ENCODE results near the gene IQSEC3. TPM values are rescaled to one million over a fixed set of nuclear protein-coding genes. Genes with fewer than 3 reads are reported as not detected.

The IQSEC3 gene
- total RNA-seq, 1 experiment from 2014 or later, result not detected

DNA sequence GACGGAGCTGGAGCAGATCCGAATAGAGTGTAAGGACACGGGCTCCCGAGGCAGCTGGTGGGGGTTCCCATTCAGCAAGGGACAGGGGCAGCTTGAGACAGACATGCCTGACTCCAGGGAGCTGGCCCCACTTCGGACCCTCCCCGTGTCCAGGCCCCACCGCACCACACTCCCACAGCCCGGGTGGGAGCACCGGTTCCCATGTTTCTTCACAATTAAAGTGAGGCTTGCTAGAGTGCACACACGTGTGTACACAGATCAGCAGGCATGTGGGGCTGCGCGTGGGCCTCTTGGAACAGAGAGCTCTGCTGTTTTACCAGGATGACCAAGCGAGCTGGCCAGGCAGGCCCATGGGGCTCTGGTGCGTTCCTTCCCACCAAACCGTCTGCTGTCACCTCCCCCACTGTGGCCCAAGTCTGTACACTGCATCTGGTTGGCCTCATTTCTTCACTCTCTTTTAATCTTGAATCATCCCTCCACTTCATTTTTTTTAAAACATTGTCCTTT is 99.3 kb downstream of the IQSEC3 start:
- ChIA-PET POLR2A (no interaction called here), CTCF (interaction anchor here (1.1 kb wide), 1 partner anchor 29 kb away, joined by 3 read pairs; no protein-coding TSS in a partner anchor)
- TF ChIP-seq, protein P1, sequence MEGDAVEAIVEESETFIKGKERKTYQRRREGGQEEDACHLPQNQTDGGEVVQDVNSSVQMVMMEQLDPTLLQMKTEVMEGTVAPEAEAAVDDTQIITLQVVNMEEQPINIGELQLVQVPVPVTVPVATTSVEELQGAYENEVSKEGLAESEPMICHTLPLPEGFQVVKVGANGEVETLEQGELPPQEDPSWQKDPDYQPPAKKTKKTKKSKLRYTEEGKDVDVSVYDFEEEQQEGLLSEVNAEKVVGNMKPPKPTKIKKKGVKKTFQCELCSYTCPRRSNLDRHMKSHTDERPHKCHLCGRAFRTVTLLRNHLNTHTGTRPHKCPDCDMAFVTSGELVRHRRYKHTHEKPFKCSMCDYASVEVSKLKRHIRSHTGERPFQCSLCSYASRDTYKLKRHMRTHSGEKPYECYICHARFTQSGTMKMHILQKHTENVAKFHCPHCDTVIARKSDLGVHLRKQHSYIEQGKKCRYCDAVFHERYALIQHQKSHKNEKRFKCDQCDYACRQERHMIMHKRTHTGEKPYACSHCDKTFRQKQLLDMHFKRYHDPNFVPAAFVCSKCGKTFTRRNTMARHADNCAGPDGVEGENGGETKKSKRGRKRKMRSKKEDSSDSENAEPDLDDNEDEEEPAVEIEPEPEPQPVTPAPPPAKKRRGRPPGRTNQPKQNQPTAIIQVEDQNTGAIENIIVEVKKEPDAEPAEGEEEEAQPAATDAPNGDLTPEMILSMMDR (IDR thresholded peaks at IDR 0.05; ENCODE audit: unreplicated experiment), result no peak
- no peaks in the 10 kb centered on the region for H3K9me3 Mint-ChIP-seq (ENCODE audit: unreplicated experiment)
- DNase-seq (ENCODE audit: unreplicated experiment), result no peak
- H3K4me1 Mint-ChIP-seq (ENCODE audit: insufficient read depth, unreplicated experiment), result peaks cover 5% of the 10 kb centered on the region
- H3K27me3 Mint-ChIP-seq (ENCODE audit: insufficient read depth, unreplicated experiment), result peaks cover 25% of the 10 kb centered on the region
- no peak overlapping the region for H3K4me3 Mint-ChIP-seq (ENCODE audit: unreplicated experiment)
- H3K36me3 Mint-ChIP-seq (ENCODE audit: insufficient read depth, unreplicated experiment), result no peaks in the 10 kb centered on the region
- intact Hi-C loops (cut with micrococcal nuclease), result no loop called here
- H3K27ac Mint-ChIP-seq (ENCODE audit: low read depth, unreplicated experiment), result no peak overlapping the region
- BruUV-seq (replicated peaks), result no TSS peak

DNA sequence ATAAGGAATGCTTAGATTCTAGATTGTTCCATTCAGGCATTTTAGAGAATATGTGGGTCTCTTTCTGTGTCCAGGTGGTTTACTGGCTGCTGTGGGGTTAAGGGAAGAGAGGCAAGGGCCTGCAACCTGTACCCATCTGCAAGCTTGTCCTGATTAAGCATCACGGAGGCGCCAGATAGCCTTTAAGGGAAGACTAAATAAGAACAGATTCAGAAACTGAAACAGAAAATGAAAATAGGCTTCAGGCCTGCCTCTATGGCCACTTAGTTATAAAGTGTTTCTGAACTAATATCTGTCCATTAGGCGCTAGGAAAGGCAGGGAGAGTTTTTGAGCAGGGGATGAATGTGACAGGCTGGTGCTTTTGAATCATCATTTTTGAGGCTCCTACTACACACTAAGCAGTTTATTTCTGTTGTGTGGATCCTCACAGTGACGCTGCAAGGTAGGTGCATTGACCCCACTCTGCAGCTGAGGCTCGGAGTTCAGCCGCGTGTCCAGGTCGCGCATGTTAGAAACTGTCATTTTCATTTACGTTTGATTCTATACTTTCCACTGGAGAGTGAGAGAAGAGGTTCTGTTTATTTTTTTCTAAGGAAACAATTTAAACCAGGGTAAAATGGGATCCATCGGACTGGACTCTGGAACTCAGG is 100.0 kb downstream of the IQSEC3 start:
- Mint-ChIP-seq H3K36me3 (ENCODE audit: insufficient read depth, unreplicated experiment) (no peaks in the 10 kb centered on the region), H3K4me3 (ENCODE audit: unreplicated experiment) (no peak overlapping the region), H3K4me1 (ENCODE audit: insufficient read depth, unreplicated experiment) (peaks cover 5% of the 10 kb centered on the region), H3K9me3 (ENCODE audit: unreplicated experiment) (no peaks in the 10 kb centered on the region), H3K27ac (ENCODE audit: low read depth, unreplicated experiment) (no peak overlapping the region), H3K27me3 (ENCODE audit: insufficient read depth, unreplicated experiment) (peaks cover 19% of the 10 kb centered on the region)
- no peak for DNase-seq (ENCODE audit: unreplicated experiment)
- intact Hi-C loops (cut with micrococcal nuclease), result no loop called here
- CTCF ChIA-PET, result interaction anchor here (1.1 kb wide), 1 partner anchor 29 kb away, joined by 3 read pairs; no protein-coding TSS in a partner anchor
- BruUV-seq (replicated peaks), result no TSS peak
- POLR2A ChIA-PET, result no interaction called here
- TF ChIP-seq, protein P1 (IDR thresholded peaks at IDR 0.05; ENCODE audit: unreplicated experiment), result no peak

DNA sequence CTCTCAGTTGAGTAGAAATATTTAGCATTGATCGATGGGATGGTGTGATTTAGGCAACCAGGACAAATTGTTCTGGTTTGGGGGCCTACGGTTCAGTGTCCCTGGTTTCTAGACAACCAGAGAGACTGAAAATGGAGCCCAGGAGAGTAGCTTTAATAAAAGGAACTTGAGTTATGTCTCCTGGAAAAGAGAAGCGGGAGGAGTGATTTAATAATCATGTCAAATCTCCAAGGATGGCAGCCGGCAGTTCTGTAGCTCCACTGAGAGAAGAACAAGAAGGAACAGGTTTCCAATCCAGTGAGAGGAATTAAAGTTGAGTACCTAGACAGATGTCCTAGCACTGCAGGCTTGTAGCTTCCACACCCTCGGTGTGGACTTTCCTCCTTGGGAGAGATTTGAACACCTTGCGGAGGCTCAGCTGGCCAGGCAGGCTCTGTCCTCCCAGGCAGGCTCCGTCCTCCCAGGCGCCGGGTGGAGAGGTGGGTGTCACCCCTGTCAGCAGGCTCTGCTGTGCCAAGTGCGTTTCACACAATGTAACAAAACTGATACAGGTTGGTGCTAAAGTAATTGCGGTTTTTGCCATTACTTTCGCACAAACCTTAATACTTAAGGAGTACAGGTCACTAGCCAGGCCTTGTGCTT is 101.5 kb downstream of the IQSEC3 start:
- ChIA-PET POLR2A (no interaction called here), CTCF (interaction anchor here (0.6 kb wide), 1 partner anchor 527 kb away, joined by 6 read pairs; no protein-coding TSS in a partner anchor)
- Mint-ChIP-seq H3K4me3 (ENCODE audit: unreplicated experiment) (no peak overlapping the region), H3K9me3 (ENCODE audit: unreplicated experiment) (no peaks in the 10 kb centered on the region), H3K36me3 (ENCODE audit: insufficient read depth, unreplicated experiment) (no peaks in the 10 kb centered on the region), H3K4me1 (ENCODE audit: insufficient read depth, unreplicated experiment) (peaks cover 5% of the 10 kb centered on the region), H3K27me3 (ENCODE audit: insufficient read depth, unreplicated experiment) (peaks cover 26% of the 10 kb centered on the region), H3K27ac (ENCODE audit: low read depth, unreplicated experiment) (no peak overlapping the region)
- TF ChIP-seq, protein P1 (IDR thresholded peaks at IDR 0.05; ENCODE audit: unreplicated experiment), result no peak
- no TSS peak for BruUV-seq (replicated peaks)
- intact Hi-C loops (cut with micrococcal nuclease), result no loop called here
- DNase-seq (ENCODE audit: unreplicated experiment), result no peak

DNA sequence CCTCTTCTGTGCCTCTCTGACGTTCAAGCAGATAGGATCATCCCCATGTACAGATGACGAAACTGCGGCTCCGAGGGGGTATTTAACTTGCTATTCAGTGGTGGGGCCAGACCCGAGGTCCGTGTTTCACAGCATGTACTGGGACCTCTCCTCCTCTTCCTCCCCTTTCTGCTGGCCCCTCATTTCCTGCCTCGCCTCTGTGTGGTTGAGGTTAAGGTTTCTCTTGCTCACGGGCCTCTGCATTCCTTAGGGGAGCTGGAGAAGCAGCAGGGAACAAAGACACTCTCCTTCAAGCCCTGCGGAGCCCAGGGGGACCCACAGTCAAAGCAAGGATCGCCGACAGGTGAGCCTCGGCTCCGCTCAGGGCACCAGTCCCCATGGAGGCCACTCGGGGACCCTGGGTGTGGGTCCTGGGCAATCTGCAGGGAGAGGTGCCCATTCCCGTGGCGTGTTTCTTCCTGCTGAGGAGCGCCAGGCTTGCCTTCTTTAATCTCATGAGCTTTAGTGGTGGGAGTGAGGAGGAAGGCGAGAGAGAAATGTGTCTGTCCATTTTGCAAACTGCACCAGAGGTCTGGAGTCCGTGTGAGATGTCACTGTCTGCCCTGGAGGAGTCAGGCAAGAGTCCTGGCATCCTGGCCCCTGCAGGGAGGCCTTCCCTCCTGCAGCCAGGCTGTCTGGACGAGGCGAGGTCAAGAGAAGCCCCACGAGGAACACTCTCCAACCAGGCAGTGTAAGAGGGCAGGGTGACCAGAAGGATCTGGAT is 102.4 kb downstream of the IQSEC3 start:
- Mint-ChIP-seq H3K9me3 (ENCODE audit: unreplicated experiment) (no peaks in the 10 kb centered on the region), H3K27ac (ENCODE audit: low read depth, unreplicated experiment) (no peak overlapping the region), H3K4me3 (ENCODE audit: unreplicated experiment) (no peak overlapping the region), H3K4me1 (ENCODE audit: insufficient read depth, unreplicated experiment) (peaks cover 5% of the 10 kb centered on the region), H3K36me3 (ENCODE audit: insufficient read depth, unreplicated experiment) (no peaks in the 10 kb centered on the region), H3K27me3 (ENCODE audit: insufficient read depth, unreplicated experiment) (peaks cover 27% of the 10 kb centered on the region)
- TF ChIP-seq, protein P1 (IDR thresholded peaks at IDR 0.05; ENCODE audit: unreplicated experiment), result no peak
- POLR2A ChIA-PET, result no interaction called here
- DNase-seq (ENCODE audit: unreplicated experiment), result no peak
- intact Hi-C loops (cut with micrococcal nuclease), result no loop called here
- BruUV-seq (replicated peaks), result no TSS peak
- CTCF ChIA-PET, result no interaction called here
